GM12878 (cell line): Measurements from ENCODE around the gene DIS3L2.

Experiments used
- CBX5 ChIP-seq: sonication (generic); IDR thresholded peaks from 2 replicates; pipeline ENCODE4 v1.6.1; 2016; ENCODE audit warnings: low read depth, moderate library complexity, mild to moderate bottlenecking, inconsistent platforms
- CTCF ChIP-seq, 3 experiments: IDR thresholded peaks in 2 of 3; conservative IDR thresholded peaks in 1 of 3; 2 replicates each; pipeline ENCODE4 v1.5.1; 2011; ENCODE audit warnings: low read depth in 3 of 3, low read length in 3 of 3, mild to moderate bottlenecking in 3 of 3, control low read depth in 2 of 3, moderate library complexity in 2 of 3, inconsistent platforms in 1 of 3, mixed read lengths in 1 of 3; ENCODE audit not compliant: control insufficient read depth in 2 of 3, insufficient read depth in 1 of 3; ENCODE audit errors: extremely low read depth in 1 of 3
- EZH2 ChIP-seq: IDR thresholded peaks from 2 replicates; pipeline ENCODE4 v1.6.1; 2012; ENCODE audit warnings: low read depth, mild to moderate bottlenecking, control low read depth, inconsistent platforms, low read length, borderline replicate concordance; ENCODE audit not compliant: control insufficient read depth
- HDGF ChIP-seq: fragments of 450-650 bp; IDR thresholded peaks from 2 replicates; pipeline ENCODE4 v1.6.1; 2016; ENCODE audit warnings: antibody characterized with exemption
- JUNB ChIP-seq: IDR thresholded peaks from 2 replicates; pipeline ENCODE4 v1.6.1; 2016; ENCODE audit warnings: antibody characterized with exemption, mild to moderate bottlenecking
- KDM1A ChIP-seq: fragments of 200-600 bp; sonication (generic); IDR thresholded peaks from 2 replicates; pipeline ENCODE4 v1.6.1; 2016; ENCODE audit warnings: borderline replicate concordance
- MXI1 ChIP-seq: fragments of 150-350 bp; IDR thresholded peaks from 2 replicates; pipeline ENCODE4 v1.6.1; 2011; ENCODE audit warnings: low read depth, mild to moderate bottlenecking, inconsistent platforms, low read length, improper control_type of control experiment
- PBX3 ChIP-seq: IDR thresholded peaks from 2 replicates; pipeline ENCODE4 v1.6.1; 2011; ENCODE audit warnings: mild to moderate bottlenecking, low read depth, low read length, moderate library complexity; ENCODE audit not compliant: insufficient replicate concordance
- POLR2A ChIP-seq: IDR thresholded peaks from 2 replicates; pipeline ENCODE4 v1.6.1; 2011; ENCODE audit warnings: low read depth, mild to moderate bottlenecking, low read length
- RCOR1 ChIP-seq: conservative IDR thresholded peaks from 2 replicates; pipeline ENCODE4 v1.6.1; 2012; ENCODE audit warnings: low read depth, low read length, improper control_type of control experiment
- SREBF1 ChIP-seq: IDR thresholded peaks from 2 replicates; pipeline ENCODE4 v1.6.1; 2012; ENCODE audit warnings: mild to moderate bottlenecking, low read length
- TAF1 ChIP-seq: IDR thresholded peaks from 2 replicates; pipeline ENCODE4 v1.6.1; 2011; ENCODE audit warnings: mild to moderate bottlenecking, low read depth, low read length, borderline replicate concordance
- WRNIP1 ChIP-seq: IDR thresholded peaks from 2 replicates; pipeline ENCODE4 v1.6.1; 2011; ENCODE audit warnings: low read depth, low read length, improper control_type of control experiment, borderline replicate concordance
- ZBTB40 ChIP-seq: fragments of 450-650 bp; IDR thresholded peaks from 2 replicates; pipeline ENCODE4 v1.6.1; 2016; ENCODE audit warnings: mild to moderate bottlenecking, moderate library complexity, borderline replicate concordance

- TF ChIP-seq CTCF (IDR thresholded peaks at IDR 0.05 in 2 of 3, conservative IDR thresholded peaks at IDR 0.05 in 1 of 3; ENCODE audit: control insufficient read depth in 2 of 3, extremely low read depth in 1 of 3, insufficient read depth in 1 of 3, low read depth in 3 of 3, low read length in 3 of 3) (no peak), ZBTB40 (no peak), WRNIP1 (no peak), HDGF (no peak), PBX3 (no peak), SREBF1 (no peak), POLR2A (no peak), TAF1 (no peak), JUNB (no peak), MXI1 (no peak), CBX5 (no peak), KDM1A (no peak), RCOR1 (no peak), EZH2 (no peak)
Measured at GRCh38 chr2:231998046-231998445, 36.5 kb downstream of the DIS3L2 start.
